Stimulated activated CD8-positive, alpha-beta memory T cell treated with anti-CD3 and anti-CD28 coated beads, Interleukin-7, amount 100 ng/mL, for 48 hours (primary cell): ENCODE results near the gene PPP1R13B.

Experiments
- DNase-seq, 2 donors: peaks; one replicate each; pipeline ENCODE4 v3.0.0-alpha.2; 2020; ENCODE audit warnings: low read depth in 1 of 2; ENCODE audit errors: extremely low read depth in 1 of 2

The PPP1R13B gene

DNA sequence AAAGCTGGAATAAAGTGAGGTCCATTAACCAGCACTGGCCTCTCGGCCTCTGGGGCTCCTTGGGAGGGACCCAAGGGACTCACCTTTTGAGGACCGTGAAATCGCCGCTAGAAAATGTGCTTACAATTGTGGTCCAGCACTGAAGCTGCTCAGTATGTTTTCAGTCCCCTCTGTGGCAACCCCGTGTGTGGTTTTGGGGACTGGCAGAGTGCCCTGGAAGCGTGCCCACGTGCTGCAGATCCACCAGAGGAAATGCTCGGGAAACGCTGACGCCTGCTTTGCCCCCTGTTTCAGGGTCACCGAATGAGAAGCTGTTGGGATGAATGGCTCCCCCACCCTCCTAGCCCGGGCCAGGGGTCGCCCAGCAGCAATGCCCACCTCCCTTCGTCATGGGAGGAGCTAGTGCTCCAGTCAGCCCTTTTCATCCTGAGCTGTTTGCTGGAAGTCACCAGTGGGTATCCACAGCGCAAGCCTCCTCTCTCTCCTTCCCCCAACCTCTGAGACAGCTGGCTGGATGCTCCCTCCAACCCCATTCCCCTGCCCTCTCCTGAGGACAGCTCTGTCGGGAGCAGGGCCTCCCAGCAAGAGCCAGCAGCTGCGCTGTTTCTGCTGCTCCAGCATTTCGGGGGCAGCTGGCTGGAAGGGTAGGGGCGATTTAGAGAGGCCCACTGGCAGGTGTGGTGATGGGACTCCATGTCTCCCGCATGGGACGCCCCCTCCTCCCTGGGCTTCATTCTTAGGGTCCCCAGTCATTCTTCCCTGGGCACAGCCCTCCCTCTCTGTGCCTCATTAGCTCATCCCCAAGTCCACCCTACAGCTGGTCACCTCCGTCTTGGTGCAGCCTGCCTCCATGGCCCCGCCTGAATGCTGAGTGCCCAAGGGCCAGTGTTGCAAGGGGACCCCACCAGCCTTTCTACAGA is 33.2 kb upstream of the PPP1R13B start:
- no peak for DNase-seq

DNA sequence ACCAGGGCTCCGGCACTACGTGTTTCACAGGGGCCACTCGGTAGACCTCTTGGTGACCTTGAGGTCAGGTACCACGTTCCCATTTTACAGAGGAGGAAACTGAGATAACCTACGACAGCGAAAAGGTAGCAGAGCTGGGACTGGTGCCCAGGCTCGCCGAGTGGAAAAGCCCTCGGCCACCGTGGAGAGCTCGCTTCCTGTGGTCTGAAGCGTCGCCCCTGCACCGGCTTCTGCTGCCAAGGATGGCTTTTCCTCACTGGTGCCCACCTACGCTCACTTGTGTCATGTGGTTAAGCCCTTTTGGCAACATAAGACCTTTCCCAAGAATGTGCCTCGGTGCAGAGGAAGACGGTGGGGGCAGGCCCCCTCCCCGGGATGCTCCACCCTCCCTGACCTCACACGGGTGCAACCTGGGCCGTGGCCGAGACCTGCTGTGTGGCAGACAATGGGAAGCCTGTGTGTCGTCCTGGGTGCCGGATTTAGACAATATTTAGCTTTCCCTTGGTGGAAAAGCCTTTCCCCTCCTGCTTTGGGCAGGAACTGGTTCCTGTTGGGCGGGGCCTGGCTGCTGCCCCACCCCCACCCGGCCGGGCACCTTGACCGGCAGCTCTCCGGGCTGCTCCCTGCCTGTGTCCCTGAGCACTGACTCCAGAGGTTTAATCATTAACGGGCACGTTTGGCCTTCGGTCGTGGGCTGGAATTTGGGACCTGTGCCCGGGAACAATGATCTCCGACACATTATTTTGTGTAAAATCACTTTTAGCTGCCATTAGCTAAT is 32.4 kb upstream of the PPP1R13B start:
- no peak for DNase-seq

DNA sequence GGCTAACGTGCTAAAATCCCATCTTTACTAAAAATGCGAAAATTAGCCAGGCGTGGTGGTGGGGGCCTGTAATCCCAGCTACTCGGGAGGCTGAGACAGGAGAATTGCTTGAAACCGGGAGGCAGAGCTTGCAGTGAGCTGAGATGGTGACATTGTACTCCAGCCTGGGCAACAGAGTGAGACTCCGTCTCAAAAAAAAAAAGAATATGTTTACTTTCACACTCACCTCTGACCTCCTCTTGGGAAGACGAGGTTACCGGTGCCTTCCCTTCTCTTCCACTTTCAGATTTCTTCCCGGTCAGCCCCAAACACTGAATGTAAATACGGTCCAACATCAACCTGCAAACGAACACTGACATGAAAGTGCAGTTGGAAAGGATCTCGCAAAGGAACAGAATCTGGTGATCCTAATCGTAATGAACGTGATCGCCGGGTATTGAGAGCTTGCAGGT is 31.8 kb upstream of the PPP1R13B start:
- DNase-seq: no peak

DNA sequence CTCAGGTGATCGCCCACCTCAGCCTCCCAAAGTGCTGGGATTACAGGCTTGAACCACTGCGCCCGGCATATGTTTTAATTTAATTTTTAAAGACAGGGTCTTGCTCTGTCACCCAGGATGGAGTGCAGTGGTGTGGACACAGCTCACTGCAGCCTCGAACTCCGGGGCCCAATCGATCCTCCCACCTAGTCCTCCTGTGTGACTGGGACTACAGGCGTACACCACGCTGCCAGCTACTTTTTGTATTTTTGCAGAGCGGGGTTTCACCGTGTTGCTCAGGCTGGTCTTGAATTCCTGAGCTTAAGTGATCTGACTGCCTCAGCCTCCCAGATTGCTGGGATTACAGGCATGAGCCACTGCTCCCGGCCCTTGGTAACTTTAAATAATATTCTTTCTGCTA is 30.8 kb upstream of the PPP1R13B start:
- DNase-seq: no peak

DNA sequence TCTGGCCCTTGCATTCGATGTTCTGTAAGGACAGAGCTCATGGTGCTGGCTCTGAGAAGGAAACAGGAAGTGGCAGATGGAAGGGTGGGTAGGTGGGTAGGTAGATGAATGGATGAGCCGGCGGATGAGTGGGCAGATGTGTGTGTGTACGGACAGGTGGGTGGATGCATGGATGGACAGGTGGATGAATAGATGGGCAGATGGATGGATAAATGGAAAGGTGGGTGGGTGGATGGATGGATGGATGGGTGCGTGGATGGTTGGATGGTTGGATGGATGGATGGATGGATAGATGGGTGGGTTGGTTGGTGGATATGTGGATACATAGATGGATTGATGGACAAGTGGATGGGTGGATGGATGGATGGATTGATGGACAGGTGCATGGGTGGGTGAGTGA is 27.6 kb upstream of the PPP1R13B start:
- no peak for DNase-seq

DNA sequence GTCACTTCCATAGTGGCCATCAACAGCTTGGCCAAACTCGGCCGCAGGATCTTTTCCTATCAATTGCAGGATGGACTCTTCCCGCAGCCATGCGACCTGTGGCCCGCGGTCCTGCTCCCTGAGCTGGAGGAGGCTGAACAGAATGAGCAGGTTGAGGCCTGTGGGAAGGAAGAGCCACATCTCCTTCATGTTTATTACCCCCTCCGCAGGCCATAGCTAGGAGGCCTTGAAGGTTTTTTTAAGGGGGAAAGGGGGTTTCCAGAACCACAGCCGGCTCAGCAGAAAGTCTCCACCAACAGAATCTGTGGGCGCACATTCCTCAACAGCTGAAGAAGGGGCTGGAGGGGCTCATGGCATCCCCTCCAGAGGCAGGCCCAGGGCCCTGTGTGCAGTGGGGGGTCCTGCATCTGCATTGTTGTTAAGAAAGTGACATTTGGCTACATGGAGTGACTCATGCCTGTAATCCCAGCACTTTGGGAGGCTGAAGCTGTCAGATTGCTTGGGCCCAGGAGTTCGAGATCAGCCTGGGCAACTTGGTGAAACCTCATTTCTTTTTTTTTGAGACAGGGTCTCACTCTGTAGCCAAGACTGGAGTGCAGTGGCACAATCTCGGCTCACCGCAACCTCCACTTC is 25.2 kb upstream of the PPP1R13B start:
- no peak for DNase-seq

DNA sequence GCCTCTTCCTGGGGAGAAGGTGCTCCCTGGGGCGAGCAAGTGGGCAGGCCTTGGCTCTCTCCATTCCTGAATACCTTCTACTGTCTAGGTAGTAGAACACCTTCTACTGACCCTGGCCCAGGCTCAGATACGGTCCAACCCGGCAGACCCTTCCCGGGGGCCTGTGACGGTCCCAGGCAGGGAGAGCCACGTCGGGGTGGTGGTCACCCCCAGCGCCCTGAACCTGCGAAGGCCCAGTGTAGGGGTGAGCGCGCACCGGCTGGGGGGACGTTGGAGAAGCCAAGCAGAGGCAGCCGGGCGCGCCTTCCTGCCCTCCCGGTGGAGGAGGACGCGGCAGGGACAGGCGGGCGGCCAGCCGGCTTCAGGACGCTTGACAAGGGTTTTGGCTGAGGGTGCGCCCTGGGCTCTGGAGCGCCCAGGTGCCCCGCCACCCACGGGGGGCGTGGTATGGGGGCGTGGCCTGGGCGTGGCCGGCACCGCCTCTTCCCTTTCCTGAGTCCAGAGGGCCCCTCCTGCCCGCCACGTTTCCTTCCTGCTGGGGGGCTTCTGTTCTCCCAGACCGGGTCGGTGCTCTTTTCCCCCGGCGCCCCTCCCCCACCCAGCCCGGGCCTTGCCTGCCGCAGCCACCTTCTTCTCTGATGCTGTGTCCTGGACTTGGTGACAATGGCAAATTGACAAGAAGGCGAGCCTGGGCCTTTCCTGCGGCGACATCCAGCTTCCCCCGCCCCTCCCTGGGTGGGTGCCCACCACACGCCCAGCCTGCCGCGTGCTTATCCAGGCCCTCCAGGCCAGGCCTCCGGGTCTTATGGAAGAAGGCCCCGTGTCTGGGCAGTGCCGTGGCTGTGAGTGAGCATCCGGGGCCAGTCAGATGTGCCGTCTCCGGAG is 24.5 kb upstream of the PPP1R13B start:
- DNase-seq: peak; percentile 63 to 68

DNA sequence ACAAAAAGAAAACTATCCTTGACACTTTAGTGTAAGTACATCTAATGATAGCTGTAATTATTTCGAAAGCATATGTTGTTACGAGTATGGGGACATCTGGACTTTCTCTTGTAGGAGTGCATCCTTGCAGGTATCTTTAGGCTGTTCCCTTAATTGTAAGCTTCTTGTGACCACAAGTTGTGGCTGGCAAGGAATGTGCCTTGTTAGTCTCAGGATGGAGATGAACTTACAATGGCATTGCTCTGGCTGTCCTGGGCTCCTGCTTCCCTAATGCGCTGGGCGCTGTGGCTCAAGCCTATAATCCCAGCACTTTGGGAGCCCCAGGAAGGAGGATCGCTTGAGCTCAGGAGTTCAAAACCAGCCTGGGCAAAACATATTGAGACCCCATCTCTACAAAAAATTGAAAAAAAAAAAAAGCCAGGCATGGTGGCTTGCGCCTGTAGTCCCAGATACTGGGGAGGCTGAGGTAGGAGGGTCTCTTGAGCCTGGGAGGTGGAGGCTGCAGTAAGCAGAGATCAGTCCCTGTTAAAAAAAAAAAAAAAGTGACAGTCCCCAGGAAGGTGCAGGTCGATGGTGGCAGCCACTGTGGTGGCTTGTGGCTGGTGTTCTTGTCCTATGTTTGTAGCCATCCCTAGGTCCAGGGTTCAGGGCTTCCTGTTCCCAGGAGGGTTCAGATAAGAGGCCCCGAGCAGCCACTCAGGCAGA is 23.7 kb upstream of the PPP1R13B start:
- DNase-seq: no peak

DNA sequence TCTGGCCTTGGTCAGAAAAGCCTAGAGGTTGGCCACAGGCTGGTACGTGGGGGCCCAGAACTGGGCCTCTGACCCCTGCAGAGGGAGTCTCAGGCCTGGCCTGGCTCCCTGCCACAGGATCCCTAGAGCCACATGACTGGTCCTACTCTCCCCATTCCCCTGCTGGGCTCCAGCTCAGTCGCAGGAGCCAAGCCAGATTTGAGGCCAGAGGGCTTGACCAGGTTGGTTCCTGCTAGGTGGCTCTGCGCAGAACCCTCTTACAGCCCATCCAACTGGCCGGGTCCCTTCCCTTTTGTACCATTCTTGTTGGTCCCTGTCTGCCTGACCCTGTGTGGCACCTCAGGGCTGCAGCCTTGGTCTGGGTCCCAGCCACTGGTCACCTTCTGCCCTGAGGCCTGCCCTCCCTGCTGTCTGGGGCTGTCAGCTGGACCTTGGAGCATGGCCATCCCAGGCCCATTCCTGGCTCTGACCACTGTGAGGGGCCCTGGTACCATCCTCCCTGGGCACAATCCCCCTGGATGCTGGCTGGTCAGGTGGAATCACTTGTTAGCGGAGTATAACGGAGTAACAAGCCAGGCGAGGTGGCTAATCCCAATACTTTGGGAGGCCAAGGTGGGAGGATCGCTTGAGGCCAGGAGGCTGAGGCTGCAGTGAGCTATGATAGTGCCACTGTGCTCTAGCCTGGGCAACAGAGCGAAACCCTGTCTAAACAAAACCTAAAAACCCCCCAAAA is 22.9 kb upstream of the PPP1R13B start:
- no peak for DNase-seq

DNA sequence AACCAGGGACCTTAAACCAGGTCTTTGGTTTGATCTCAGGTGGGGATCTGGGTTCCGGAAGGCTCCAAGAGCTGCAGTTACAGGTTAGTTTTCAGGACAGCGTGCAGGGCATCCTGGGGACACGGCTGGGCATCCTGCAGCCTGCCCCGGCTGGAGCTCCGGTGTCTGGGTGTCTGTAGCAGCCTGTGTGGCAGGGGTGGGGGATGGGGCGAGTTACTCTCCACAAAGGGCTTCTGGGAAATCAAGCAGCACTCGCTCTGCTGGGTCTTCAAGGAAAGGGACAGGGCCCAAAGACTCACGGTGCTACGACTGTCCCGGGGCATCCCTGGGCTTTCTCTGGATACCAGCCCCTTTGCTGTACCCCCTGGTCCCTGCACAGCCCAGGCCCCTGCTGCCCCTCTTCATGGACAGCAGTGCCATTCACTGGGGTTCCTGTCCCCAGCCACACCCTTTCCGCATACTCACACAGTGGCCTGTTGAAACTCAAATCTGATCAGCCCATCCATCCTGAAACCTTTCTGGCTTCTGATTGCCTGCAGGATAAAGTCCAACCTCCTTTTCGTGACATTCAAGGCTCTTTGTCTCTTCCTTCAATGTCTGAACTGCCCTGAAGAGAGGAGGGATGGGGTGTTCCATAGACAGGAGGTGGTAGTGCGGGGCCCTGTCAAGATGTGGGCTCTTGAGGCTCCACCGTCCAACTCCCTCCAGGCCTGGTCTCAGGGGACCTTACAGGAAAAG is 22.2 kb upstream of the PPP1R13B start:
- no peak for DNase-seq

DNA sequence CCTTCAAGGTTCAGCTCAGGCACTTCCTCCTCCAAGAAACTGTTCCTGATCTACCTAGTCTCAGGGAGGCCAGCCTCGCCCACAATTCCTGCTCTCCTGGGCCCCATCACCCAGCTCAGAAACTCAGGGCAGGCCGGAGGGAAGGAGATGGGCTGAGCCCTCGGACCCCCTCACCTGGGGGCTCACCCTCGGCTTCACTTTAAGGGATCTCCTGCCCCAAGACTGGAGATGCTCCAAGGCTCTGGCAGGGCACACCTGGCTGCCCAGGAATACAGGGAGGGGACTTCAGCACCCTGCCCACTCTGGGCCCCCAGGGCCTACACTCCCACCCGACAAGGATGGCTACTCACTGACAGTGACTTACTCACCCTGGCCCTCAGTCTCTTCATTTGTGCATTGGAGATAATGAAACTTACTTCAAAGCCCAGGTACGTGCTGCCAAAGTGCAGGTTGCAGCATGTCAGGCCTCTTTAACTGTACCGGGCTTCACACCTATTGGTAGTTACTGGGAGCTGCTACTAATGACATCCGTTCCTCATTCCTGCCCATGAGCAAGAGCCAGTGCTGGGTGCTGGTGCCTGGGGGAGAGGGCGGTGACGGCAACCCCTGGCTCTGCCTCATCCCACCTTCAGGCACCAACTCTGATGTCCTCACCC is 21.0 kb upstream of the PPP1R13B start:
- no peak for DNase-seq

DNA sequence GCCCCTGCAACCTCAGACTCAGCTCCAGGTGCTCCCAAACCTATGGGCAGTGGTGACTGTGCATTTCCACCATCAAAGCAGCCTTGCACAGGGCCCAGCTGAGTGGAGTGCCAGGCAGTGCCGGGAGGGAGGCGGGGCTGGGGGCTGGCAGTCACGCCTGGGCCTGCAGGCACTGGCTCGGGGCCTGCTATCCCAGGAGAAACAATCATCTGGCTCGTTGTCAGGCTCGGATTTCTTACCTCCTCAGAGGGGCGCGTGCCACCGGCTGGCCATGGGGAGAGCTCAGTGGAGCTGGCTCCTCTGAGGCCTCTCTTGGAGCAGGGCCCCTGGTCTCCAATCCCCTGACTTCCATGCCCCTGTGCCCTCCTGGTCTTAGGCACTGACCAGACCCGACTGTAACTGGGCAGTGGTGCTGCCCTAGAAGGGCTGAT is 20.2 kb upstream of the PPP1R13B start:
- no peak for DNase-seq

DNA sequence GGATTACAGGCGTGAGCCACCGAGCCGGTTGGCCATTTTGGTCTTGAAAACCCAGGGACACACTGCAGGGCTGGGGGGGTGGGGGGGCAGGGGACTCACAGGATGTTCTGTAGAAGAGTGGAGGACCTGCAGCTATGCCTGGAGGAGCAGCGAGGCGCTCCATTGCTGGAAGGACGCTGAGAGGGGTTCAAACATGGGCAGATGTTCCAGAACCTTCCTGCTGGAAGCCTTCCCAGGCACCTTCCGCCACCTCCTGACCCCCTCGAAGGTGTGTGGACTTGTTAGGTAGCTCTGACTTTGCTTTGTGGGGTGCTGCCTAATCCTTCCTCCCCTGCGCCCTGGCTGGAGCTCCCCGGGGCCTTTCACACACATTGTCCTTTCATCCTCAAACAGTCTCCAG is 19.6 kb upstream of the PPP1R13B start:
- no peak for DNase-seq

DNA sequence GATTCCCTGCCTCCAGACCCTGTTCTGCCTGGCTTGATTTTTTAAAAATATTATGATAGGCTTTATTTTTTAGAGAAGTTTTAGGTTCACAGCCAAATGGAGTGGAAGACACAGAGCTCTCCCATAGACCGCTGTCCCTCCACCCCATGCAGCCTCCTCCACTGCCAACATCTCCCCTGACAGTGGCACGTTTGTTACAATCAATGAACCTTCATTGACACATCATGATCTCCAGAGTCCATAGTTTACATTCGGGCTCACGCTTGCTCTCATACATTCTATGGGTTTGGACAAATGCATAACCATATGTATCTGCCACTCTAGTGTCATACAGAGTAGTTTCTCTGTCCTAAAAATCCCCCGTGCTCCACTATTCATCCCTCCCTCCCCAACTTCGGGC is 15.9 kb upstream of the PPP1R13B start:
- no peak for DNase-seq

DNA sequence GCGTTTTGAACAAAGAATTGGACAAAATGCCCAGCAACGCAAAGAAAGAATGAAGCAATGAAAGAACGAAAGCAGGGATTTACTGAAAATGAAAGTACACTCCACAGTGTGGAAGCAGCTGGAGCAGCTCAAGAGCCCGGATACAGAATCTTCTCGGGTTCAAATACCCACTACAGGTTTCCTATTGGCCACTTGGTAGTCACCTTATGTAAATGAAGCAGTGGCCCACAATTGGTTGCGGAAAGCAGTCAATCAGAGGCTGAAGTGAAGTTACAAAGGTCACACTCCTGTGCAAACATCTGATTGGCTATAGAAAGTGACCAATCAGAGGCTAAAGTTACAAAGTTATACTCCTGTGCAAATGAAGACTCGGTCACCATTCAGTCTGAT is 15.0 kb upstream of the PPP1R13B start:
- DNase-seq: no peak

DNA sequence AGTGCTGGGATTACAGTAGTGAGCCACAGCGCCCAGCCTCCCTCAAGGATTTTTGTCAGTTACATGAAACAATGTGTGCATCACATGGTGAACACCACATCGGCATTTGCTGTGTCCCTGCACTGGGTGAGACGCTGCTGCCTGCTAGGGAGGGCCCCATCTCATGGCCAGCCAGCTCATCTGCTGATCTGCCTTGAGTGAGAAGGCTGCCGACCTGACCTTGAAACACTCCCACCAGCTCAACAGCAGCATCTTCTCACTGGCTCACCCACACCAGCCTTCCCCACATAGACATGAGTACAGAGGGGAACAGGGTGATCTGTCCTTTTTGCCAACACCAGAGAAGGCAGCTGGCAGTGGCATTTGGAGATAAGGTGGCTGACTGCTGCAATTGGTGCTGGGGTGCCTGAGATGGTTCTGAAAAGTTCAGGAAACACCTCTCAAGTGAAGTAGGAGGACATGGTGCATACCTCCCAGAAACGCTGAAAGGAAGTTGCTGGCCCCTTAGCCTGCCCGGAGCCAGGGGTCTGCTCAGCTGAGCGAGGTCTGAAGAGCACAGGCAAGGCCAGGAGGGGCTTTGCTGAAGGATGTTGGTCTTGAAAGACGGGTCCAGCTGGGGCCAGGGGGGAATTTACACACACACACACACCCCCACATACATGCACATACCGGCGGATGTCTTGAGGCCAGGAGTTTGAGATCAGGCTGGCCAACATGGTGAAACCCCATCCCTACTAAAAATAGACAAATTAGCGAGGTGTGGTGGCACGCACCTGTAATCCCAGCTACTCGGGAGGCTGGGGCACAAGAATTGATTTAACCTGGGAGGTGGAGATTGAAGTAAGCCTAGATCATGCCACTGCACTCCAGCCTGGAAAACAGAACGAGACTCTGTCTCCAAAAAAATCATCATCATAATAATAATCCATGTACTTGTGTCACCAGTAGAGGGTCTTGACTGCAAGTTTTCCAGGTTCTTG is 14.3 kb upstream of the PPP1R13B start:
- no peak for DNase-seq
